Measurements from ENCODE around the gene TPCN2.
"Not testable (repeated sequence)": the region's sequence is repeated elsewhere in the genome, so short reads cannot be mapped to it uniquely, and the experiment has no call there.

Gene TPCN2

DNA sequence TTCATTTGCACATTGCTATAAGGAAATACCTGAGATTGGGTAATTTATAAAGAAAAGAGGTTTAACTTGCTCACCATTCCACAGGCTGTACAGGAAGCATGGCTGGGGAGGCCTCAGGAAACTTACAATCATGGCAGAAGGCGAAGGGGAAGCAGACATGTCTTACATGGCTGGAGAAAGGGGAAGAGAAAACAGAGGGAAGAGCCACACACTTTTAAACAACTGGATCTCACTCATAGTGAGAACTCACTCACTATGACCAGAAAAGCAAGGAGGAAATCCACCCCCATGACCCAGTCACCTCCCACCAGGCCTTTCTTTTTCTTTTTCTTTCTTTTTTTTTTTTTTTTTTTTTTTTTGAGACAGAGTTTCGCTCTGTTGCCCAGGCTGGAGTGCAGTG lies 85.5 kb downstream of the TPCN2 start:
- DNase-seq = not testable (repeated sequence)

DNA sequence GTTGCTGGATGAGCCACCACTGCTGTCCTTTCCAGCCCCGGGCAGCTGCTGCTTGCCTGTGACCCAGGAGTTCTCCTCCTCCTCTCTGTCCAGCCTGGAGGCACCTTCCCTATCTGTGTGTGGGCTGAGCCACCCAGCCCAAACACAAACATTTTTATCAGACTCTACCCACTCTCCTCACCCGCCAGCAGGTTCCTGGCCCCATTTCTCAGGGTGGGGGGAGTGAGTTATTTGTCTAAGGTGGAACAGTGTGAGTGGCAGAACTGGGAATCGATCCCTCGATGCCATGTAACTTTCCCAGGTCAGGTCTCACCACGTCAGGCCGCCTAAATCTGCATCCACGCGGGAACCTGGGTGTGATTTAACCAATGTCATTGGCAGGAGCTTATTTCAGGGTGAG lies 86.2 kb downstream of the TPCN2 start:
- DNase-seq = no peak

DNA sequence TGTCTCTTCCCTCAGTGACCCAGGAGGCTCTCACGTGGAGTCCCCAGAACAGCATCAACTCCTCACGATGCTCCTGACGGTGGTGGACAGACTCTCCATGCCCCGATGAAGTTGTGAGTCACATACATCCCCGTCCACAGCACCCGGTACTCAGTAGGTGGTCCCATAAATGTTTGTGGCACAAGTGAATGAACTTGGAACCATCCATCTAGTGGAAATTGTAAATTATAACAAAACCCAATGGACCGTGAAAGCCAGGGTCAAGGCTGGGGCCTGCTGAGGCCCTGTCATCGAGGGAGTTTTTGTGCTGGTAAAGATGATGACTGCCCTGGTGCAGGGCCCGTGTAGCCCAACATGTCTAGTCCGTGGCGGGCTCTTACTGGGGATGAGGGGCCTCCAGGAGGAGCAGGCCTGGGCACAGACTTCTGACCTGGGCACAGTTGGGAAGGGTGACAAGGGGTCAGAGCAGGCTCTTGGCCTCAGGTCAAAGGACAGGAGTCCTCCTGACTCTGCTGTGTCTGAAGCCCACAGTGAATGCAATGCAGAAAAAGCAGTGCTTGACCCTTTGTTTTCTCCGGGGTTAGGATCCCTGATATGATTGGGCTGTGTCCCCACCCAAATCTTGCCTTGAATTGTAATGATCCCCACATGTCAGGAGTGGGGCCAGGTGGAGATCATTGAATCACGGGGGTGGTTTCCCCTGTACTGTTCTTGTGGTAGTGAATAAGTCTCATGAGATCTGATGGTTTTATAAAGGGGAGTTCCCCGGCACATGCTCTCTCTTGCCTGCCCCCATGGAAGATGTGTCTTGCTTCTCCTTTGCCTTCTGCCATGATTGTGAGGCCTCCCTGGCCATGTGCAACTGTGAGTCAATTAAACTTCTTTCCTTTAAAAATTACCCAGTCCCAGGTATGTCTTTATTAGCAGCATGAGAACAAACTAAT lies 87.0 kb downstream of the TPCN2 start:
- DNase-seq = no peak

DNA sequence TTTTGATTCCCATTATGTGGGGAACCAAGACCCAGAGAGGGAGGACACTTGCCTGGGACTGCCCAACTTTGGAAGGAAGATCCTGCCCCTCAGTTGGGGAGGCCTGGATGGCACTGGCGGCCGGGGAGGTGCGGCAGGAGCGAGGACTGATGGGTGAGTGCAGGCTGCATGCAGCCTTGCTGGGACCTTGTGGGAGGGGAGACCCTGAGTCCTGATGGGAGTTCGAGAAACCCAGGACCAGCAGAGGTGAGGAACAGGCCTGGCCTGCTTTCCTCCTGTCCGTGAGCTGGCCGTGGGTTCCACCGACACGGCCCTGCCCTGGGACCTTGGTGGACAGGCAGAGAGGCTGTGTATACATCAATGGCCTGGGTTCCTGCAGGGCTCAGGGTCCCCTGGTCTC lies 87.7 kb downstream of the TPCN2 start:
- no peak for DNase-seq

DNA sequence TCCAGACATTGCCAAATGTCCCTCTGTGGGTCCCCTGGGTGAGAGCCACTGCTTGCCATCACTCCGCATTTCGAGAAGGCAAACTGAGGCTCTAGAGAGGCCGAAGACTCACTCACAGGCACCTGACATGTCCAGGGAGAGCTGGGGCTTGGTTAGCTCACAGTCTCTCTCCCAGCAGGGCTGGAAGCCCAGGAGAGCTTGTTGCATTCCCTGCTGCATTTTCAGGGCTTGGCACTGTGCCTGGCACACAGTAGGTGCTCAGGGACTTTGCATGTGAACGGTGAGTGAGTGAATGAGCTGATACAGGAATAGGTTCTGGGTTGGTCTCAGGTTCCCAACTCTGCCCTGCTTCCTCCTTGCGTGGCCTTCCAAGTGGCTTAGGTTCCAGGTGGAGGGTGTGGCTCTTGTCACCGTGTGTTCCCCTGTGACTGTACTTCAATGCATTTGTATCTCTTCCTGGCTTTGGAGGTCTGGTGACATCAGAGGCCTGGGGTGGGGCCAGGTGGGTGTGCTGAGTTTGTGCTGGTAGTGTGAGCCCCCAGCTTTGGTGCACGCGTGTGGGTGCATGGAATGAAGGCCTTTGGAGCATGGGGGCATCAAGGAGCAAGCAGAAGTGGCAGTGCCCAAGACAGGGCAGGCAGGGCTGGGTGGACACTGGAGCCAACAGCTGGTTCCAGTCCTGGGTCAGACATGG lies 88.6 kb downstream of the TPCN2 start:
- DNase-seq = no peak

DNA sequence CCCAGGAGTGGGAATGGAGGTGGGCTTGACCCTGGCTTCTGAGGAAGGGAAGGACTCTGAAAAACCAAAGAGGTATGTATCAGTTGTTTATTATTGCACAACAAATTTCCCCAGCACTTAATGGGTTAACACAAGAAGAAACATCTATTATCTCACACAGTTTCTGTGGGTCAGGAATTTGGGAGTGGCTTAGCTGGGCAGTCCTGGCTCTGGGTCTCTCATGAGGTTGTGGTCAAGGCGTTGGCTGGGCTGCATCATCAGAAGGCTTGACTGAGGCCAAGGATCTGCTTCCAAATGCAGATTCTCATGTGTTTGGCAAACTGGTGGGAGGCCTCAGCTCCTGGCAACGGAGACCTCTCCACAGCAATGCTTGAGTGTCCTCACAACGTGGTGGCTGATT lies 89.5 kb downstream of the TPCN2 start:
- no peak for DNase-seq

DNA sequence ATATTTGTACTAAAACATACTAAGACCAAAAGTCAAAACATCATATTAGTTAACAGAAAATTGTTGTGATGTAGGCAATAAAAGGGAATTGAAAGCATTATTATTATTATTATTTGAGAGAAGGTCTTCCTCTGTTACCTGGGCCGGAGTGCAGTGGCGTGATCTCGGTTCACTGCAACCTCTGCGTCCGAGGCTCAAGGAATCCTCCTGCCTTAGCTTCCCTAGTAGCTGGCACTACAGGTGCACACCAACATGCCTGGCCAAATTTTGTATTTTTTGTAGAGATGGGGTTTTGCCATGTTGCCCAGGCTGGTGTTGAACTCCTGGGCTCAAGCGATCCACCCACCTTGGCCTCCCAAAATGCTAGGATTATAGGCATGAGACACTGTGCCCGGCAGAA lies 91.4 kb downstream of the TPCN2 start:
- DNase-seq = not testable (repeated sequence)

DNA sequence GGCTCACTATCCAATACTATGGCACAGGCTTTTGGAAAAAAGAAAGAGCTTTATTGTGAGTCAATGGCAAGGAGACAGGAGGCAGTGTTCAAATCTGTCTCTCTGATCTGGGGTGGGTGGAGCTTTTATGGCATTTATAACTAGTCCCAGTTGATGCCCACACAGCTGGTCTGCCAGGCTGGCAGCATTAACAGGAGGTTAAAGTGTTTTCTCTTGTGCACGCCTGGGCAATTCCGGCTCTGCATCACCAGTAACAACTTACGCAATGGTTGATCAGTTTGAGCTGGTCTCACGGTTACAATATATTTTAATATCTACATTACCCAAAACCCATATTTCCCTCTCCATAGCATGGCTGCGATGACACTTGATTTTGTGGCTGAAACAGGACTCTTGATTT lies 91.9 kb downstream of the TPCN2 start:
- DNase-seq = no peak

DNA sequence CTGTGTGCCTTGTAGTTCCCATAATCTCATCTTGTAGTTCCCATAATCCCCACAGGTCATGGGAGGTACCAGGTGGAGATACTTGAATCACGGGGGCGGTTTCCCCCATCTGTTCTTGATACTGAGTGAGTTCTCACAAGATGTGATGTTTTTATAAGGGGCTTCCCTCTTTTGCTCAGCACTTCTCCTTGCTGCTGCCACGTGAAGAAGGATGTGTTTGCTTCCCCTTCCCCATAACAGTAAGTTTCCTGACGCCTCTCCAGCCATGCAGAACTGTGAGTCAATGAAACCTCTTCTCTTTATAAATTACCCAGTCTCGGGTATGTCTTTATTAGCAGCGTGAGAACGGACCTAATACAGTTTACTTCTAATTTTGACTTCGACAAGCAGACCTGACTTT lies 93.0 kb downstream of the TPCN2 start:
- no peak for DNase-seq

DNA sequence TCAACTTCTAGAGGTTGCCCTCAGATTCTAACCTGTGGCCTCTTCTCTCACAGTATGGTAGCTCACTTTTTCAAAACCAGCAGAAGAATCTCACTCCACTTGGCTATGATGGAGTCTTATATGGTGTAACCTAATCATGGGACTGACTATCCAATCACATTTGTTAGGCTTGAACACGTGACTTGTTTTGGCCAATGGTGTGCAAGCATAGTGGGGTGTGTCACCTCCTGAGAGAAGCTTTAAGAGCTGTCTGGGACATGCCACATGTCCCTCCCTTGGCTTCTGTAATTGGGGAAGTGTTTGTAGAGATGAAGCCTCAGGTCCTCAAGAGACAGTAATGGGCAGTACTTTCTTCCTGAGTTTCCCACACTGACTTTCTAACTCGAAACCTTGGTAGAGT lies 94.2 kb downstream of the TPCN2 start:
- DNase-seq = no peak

DNA sequence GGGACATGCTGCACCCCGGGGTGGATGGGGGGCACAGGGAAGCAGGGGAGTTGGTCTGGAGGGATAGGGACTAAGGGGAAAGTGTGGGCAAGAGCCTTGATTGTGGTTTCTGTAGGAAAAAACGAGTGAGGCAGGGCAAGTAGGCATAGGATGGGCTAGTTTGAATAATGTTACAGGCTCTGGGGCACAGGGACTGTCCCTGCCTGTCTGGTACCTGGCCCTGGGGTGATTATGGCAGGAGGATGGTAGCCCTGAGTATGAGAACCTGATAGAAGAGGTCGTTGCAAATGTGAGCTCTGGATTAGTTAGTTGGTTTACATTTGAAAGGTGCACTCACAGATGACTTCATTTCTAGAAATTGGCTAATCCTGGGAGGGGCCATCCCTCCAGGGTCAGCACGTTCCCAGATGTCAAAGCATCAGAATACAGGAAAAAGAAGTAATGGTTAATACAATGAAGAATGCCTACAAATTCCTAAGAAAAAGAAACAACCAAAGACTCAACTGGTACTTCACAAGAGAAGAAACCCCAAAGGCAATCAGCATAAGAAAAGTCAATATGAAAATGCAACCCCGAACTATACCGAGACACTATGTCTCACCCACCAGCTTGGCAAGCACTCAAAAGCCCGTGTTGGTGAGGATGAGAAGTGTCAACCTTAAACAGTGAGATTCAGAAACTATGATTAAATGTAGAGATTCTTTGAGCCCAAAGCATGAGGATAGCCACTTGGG lies 95.8 kb downstream of the TPCN2 start:
- no peak for DNase-seq

DNA sequence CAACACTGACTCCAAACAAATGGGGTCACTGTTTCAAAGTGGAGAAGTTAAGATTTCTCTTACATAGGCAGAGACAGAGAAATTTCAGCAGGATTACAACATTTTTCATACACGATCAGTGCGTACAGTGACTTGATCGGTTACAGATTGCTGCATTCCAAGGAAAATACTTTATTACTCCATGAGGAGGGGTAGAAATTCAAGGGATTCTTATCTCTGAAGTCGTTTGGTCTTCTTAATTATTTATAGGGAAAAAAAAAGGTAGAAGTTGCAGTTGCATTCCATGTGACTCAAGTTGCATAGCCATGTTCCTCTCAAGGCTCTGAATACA lies 96.3 kb downstream of the TPCN2 start:
- no peak for DNase-seq

DNA sequence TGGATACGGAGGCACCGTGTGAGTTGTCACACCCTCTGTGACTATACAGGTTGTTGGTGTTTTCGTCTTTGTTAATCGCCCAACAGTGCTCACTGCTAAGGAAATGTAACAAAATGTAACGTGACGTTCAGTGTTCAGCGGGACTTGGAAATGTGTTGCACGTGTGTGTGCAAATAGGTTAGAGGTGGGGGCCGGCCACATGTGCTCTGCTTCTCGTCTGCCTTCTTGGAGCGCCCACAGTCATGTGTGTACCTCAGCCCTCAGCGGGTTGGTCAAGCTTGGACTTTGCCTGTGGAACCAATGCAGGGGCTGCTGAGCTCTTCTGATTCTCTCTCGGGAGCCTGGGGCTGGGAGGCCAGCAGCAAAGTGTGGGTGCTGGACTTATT lies 99.6 kb downstream of the TPCN2 start:
- no peak for DNase-seq

DNA sequence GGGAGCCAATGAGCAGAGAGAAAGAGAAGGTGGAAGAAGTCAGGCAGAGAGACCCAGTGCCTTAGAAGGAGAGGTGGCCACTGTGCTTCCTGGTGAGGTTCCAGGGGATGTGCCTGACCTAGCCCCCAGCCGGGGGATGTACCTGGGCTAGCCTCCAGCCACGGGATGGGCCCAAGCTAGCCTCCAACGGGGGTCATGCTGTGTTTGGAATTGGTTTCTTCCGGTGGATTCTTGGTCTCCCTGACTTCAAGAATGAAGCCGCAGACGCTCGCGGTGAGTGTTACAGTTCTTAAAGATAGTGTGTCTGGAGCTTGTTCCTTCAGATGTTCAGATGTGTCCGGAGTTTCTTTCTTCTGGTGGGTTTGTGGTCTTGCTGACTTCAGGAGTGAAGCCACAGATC lies 100.1 kb downstream of the TPCN2 start:
- no peak for DNase-seq

DNA sequence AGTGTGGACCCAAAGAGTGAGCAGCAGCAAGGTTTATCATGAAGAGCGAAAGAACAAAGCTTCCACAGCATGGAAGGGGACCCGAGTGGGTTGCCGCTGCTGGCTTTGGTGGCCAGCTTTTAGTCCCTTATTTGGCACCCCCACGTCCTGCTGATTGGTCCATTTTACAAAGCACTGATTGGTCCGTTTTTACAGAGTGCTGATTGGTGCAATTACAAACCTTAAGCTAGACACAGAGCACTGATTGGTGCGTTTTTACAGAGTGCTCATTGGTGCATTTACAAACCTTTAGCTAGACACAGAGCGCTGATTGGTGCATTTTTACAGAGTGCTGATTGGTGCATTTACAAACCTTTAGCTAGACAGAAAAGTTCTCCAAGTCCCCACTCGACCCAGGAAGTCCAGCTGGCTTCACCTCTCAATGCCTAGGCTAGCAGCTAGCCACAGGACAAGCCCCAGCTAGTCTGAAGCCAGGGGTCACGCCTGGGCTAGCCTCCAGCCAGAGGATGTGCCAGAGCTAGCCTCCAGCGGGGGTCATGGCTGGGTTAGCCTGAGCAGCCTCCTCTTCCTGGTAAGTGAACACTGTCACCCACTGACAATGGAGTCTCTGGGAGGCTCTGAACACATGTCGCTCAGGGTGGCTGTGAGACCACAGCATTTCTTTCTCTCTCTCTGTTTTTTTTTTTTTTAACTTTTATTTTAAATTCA lies 100.8 kb downstream of the TPCN2 start:
- DNase-seq = not testable (repeated sequence)

DNA sequence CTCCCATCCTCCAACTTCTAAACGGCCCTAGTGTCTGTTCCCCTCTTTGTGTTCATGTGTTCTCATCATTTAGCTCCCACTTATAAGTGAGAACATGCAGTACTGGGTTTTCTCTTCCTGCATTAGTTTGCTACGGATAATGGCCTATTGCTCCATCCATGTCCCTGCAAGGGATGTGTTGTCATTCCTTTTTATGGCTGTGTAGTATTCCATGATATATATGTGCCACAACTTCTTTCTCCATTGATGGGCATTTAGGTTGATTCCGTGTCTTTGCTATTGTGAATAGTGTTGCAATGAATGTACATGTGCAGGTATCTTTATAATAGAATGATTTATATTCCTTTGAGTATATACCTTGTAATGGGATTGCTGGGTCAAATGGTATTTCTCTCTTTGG lies 101.4 kb downstream of the TPCN2 start:
- DNase-seq = no peak

DNA sequence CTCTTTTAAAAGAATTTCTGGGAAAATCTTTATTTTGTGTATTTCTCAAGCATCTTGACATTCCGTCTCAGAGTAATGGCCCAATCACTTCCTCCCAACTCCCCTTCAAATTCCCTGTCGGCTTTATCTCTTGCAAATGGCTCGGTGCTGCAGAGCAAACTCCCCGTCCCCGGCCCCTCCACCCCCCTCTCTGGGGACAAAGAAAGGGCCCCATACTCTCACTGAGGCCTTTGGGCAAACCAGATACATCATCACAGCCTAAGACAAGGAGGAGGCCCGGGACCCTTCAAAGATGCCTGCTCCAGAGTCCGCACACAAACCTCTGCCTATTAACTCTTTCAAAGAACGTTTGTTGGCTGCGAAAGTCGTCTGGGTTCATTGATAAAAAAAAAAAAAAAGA lies 103.1 kb downstream of the TPCN2 start:
- DNase-seq = no peak

DNA sequence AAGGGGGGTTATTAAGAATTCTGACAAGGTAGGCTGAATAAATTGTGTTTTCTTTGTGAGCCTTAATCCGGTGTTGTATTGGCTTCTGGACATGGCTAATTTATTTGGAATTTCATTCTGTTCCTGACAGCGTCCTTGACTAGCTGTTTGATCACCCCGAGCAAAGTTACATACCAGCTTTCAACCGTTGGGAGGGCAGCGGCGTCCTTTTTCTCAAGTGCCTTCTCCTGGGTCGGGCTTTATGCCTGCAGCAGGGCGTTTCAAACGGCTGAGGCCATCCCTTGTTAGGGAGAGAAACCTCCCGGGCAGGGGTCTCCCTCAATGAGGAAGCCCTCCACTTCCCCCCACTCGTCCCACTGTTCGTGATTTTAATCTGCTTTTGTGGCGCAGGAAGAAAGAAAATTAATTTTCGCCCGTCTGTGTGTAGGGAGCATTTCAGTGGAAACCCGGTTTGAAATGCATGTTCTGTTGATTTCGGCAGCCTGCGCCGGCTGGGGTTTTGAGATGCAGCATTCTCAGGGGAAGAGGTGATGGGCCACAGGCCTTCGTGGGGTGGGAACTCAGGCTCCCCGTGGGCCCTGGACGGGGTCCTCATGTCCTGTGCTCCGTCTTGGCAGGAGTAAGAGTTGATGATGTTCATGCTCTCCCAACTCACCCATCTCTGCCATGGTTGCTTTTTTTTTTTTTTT lies 104.1 kb downstream of the TPCN2 start:
- DNase-seq = no peak

DNA sequence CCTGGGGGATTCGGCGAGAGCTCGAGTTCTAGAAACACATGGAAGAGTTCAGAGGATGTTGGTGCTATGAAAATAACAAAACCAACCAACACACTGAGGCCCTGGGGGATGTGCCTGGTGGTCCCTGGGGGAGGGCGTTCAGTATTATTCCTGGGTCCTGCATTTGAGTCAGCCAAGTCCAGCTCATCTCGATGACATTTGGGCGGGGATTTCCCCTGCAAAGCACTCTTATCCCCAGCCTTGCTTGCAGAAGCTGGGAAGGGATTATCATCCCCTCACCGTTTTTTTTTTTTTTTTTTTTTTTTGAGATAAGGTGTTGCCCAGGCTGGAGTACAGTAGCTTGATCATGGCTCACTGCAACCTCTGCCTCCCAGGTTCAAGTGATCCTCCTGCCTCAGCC lies 104.9 kb downstream of the TPCN2 start:
- DNase-seq = no peak

DNA sequence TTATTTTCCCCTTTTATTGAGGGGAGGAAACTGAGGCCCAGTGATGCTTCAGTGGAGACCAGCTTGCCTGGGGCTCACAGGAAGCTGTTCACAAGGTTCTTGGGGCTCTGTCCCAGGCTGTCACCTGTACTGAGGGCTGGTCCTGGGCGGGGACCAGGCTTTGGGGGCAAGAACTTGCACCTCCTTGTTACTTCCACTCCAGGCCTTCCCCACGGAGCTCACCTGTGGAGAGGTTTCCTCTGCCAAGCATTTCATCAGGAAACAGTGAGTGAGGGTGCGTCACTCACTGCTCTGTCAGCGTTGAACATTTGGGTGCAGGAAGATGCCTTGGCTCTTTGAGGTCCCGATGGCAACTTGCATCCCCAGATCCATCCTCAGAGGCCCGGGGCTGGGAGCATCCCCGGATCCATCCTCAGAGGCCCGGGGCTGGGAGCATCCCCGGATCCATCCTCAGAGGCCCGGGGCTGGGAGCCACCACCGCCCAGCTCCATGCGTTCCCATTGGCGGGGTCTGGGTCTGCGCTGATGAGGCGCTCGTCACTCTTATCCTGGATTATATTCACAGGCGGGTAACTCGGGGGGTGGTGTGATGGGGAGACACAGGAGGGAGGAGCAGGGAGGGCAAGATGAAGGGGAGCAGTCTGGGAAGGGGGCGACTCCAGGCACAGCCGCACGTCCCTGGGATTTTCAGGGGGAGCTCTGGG lies 105.6 kb downstream of the TPCN2 start:
- no peak for DNase-seq

DNA sequence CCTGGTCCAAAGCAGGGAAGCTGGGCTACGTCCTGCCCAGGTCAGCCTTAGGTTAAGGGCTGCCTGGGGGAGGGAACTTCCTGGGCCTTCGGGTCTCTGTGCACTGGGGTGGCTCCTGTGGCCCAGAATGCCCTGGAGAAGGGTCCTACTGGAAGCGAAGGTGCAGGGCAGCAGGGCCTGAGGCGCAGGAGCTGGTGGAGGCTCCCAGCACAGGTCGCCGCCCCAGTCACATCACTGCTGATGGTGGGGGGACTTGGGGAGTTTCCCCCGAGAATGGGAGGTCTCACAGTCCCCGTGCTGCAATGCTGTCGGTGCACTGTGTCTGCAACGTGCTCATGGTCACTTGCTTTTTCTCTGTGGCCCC lies 106.2 kb downstream of the TPCN2 start:
- DNase-seq = no peak

Measured in stimulated activated CD4-positive, alpha-beta T cell treated with anti-CD3 and anti-CD28 coated beads, Interleukin-4, amount 100 ng/mL, for 1 hour (primary cell).